WTC11 (cell line): ENCODE results near the gene TRAP1. TPM values are rescaled to one million over a fixed set of nuclear protein-coding genes. Genes with fewer than 3 reads are reported as not detected.

Experiments
- ATAC-seq: fragments of 200-7000 bp; cut with Tn5 transposase; 2 replicates; pipeline ENCODE4 v1.10.0; 2021; ENCODE audit warnings: mild to moderate bottlenecking, moderate library complexity
- CTCF ChIA-PET: fragments of 300-600 bp; sonication (Branson Sonifier 250); formaldehyde crosslinking; loops from one replicate; lab custom pipeline; 2021; ENCODE audit warnings: antibody characterized with exemption; lab: Charles Lee
- POLR2A ChIA-PET: fragments of 350-600 bp; sonication (Branson Sonifier 250); formaldehyde crosslinking; loops from one replicate; lab custom pipeline; 2021; ENCODE audit warnings: antibody characterized with exemption; lab: Charles Lee
- DNase-seq: peaks from one replicate; pipeline ENCODE4 v3.0.0; 2021; ENCODE audit warnings: low spot score
- H3K27ac Mint-ChIP-seq: 2 replicates; pipeline ENCODE4 v1.8.0; 2021; ENCODE audit warnings: mixed read lengths
- H3K27me3 Mint-ChIP-seq: 2 replicates; pipeline ENCODE4 v1.8.0; 2021; ENCODE audit warnings: low read depth, mild to moderate bottlenecking, moderate library complexity, mixed read lengths
- H3K36me3 Mint-ChIP-seq: 2 replicates; pipeline ENCODE4 v1.8.0; 2021; ENCODE audit warnings: mixed read lengths
- H3K4me1 Mint-ChIP-seq: 2 replicates; pipeline ENCODE4 v1.8.0; 2022; ENCODE audit warnings: mixed read lengths
- H3K4me3 Mint-ChIP-seq: 2 replicates; pipeline ENCODE4 v1.8.0; 2021; ENCODE audit warnings: mild to moderate bottlenecking, moderate library complexity, mixed read lengths
- H3K9me3 Mint-ChIP-seq: 2 replicates; pipeline ENCODE4 v1.8.0; 2021; ENCODE audit warnings: mixed read lengths
- CREB1 ChIP-seq: sonication (generic); formaldehyde crosslinking; IDR thresholded peaks from 2 replicates; pipeline ENCODE4 v1.8.0; 2023; ENCODE audit warnings: mild to moderate bottlenecking, missing genetic modification reagents
- ESRRA ChIP-seq: sonication (generic); formaldehyde crosslinking; IDR thresholded peaks from 2 replicates; pipeline ENCODE4 v1.8.1; 2022; ENCODE audit warnings: mild to moderate bottlenecking, missing genetic modification reagents, borderline replicate concordance
- ETV6 ChIP-seq: sonication (generic); formaldehyde crosslinking; IDR thresholded peaks from 2 replicates; pipeline ENCODE4 v1.8.1; 2022; ENCODE audit warnings: mild to moderate bottlenecking, missing genetic modification reagents
- FOXP1 ChIP-seq: sonication (generic); formaldehyde crosslinking; IDR thresholded peaks from 2 replicates; pipeline ENCODE4 v1.8.0; 2022; ENCODE audit warnings: missing genetic modification reagents, mild to moderate bottlenecking, moderate library complexity, borderline replicate concordance
- GABPB1 ChIP-seq: sonication (generic); formaldehyde crosslinking; IDR thresholded peaks from 2 replicates; pipeline ENCODE4 v1.8.1; 2023; ENCODE audit warnings: mild to moderate bottlenecking, missing genetic modification reagents
- JAZF1 ChIP-seq: fragments of 250-450 bp; sonication (Bioruptor Pico); IDR thresholded peaks from 2 replicates; pipeline ENCODE4 v1.9.0; 2021; ENCODE audit warnings: moderate library complexity, mild to moderate bottlenecking, inconsistent platforms
- MYBL2 ChIP-seq: sonication (generic); formaldehyde crosslinking; IDR thresholded peaks from 2 replicates; pipeline ENCODE4 v1.8.1; 2023; ENCODE audit warnings: mild to moderate bottlenecking, moderate library complexity, missing genetic modification reagents
- NR1H2 ChIP-seq: sonication (generic); formaldehyde crosslinking; IDR thresholded peaks from 2 replicates; pipeline ENCODE4 v1.9.0; 2021; ENCODE audit warnings: mild to moderate bottlenecking, moderate library complexity, missing genetic modification reagents
- PRRX2 ChIP-seq: fragments of 250-450 bp; sonication (Bioruptor Pico); IDR thresholded peaks from 2 replicates; pipeline ENCODE4 v1.8.0; 2021; ENCODE audit warnings: mild to moderate bottlenecking
- SMAD3 ChIP-seq: sonication (generic); formaldehyde crosslinking; IDR thresholded peaks from 2 replicates; pipeline ENCODE4 v1.8.0; 2022; ENCODE audit warnings: missing genetic modification reagents, mild to moderate bottlenecking, borderline replicate concordance
- SOX15 ChIP-seq: fragments of 250-450 bp; sonication (Bioruptor Pico); IDR thresholded peaks from 2 replicates; pipeline ENCODE4 v1.9.0; 2021; ENCODE audit warnings: mild to moderate bottlenecking
- TCF7 ChIP-seq: sonication (generic); formaldehyde crosslinking; IDR thresholded peaks from 2 replicates; pipeline ENCODE4 v1.8.0; 2022; ENCODE audit warnings: mild to moderate bottlenecking, low read depth, missing genetic modification reagents, moderate library complexity
- ZNF232 ChIP-seq: sonication (generic); formaldehyde crosslinking; IDR thresholded peaks from 2 replicates; pipeline ENCODE4 v1.8.0; 2022; ENCODE audit warnings: mild to moderate bottlenecking, missing genetic modification reagents
- total RNA-seq: library from RNA; stranded (reverse); gene quantifications from 3 replicates; pipeline ENCODE4 v1.2.3, GENCODE V29; 2021
- TF ChIP-seq, protein P1 (sequence below): sonication (generic); formaldehyde crosslinking; IDR thresholded peaks from 2 replicates; pipeline ENCODE4 v1.8.0; 2023; ENCODE audit warnings: missing genetic modification reagents, mild to moderate bottlenecking, borderline replicate concordance
- TF ChIP-seq, protein P2 (sequence below): fragments of 250-450 bp; sonication (Bioruptor Pico); IDR thresholded peaks from 2 replicates; pipeline ENCODE4 v1.9.0; 2021; ENCODE audit warnings: mild to moderate bottlenecking, borderline replicate concordance
- TF ChIP-seq, protein P3 (sequence below): sonication (generic); formaldehyde crosslinking; IDR thresholded peaks from 2 replicates; pipeline ENCODE4 v1.8.0; 2023; ENCODE audit warnings: mild to moderate bottlenecking, missing genetic modification reagents
- TF ChIP-seq, protein P4 (sequence below): fragments of 250-450 bp; sonication (Bioruptor Pico); IDR thresholded peaks from 2 replicates; pipeline ENCODE4 v2.1.2; 2022; ENCODE audit warnings: mild to moderate bottlenecking, moderate library complexity
- TF ChIP-seq, protein P5 (sequence below): sonication (generic); formaldehyde crosslinking; IDR thresholded peaks from 2 replicates; pipeline ENCODE4 v1.8.1; 2023; ENCODE audit warnings: mild to moderate bottlenecking, missing genetic modification reagents

The TRAP1 gene
- total RNA-seq, 1 experiment from 2014 or later = 285 TPM

DNA sequence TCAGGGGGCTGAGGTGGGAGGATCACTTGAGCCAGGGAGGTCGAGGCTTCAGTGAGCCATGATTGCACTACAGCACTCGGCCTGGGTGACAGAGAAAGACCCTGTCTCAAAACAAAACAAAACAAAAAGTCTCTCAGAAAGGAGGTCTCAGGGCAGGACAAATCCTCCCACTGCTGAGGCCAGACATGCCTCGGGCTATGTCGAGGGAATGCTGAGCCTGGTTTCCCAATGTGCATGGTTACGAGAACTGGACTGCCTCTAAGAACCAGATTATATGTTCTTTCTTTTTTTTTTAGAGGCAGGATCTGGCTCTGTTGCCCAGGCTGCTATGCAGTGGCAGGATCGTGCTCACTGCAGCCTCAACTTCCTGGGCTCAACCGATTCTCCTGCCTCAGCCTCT is 27.6 kb downstream of the TRAP1 start:
- no peak for ATAC-seq
- ChIA-PET CTCF (interaction anchor here (0.7 to 2.0 kb wide), 5 partner anchors 23 to 250 kb away, joined by 3 to 10 read pairs (median 4); no protein-coding TSS in a partner anchor), POLR2A (no interaction called here)
- Mint-ChIP-seq H3K4me3 (no peak overlapping the region), H3K9me3 (no peaks in the 10 kb centered on the region), H3K27ac (no peak overlapping the region), H3K27me3 (no peaks in the 10 kb centered on the region), H3K4me1 (peaks cover 4% of the 10 kb centered on the region), H3K36me3 (peaks cover 40% of the 10 kb centered on the region)
- no peak for DNase-seq
- TF ChIP-seq GABPB1 (CRISPR knock-in tag) (no peak), NR1H2 (CRISPR knock-in tag) (no peak), CREB1 (CRISPR knock-in tag) (no peak), SMAD3 (CRISPR knock-in tag) (no peak), ZNF232 (CRISPR knock-in tag) (no peak), ETV6 (CRISPR knock-in tag) (no peak), JAZF1 (CRISPR knock-in tag) (no peak), ESRRA (no peak), SOX15 (CRISPR knock-in tag) (no peak), MYBL2 (no peak), TCF7 (CRISPR knock-in tag) (no peak), PRRX2 (CRISPR knock-in tag) (no peak), FOXP1 (CRISPR knock-in tag) (no peak)
- TF ChIP-seq, protein P1, sequence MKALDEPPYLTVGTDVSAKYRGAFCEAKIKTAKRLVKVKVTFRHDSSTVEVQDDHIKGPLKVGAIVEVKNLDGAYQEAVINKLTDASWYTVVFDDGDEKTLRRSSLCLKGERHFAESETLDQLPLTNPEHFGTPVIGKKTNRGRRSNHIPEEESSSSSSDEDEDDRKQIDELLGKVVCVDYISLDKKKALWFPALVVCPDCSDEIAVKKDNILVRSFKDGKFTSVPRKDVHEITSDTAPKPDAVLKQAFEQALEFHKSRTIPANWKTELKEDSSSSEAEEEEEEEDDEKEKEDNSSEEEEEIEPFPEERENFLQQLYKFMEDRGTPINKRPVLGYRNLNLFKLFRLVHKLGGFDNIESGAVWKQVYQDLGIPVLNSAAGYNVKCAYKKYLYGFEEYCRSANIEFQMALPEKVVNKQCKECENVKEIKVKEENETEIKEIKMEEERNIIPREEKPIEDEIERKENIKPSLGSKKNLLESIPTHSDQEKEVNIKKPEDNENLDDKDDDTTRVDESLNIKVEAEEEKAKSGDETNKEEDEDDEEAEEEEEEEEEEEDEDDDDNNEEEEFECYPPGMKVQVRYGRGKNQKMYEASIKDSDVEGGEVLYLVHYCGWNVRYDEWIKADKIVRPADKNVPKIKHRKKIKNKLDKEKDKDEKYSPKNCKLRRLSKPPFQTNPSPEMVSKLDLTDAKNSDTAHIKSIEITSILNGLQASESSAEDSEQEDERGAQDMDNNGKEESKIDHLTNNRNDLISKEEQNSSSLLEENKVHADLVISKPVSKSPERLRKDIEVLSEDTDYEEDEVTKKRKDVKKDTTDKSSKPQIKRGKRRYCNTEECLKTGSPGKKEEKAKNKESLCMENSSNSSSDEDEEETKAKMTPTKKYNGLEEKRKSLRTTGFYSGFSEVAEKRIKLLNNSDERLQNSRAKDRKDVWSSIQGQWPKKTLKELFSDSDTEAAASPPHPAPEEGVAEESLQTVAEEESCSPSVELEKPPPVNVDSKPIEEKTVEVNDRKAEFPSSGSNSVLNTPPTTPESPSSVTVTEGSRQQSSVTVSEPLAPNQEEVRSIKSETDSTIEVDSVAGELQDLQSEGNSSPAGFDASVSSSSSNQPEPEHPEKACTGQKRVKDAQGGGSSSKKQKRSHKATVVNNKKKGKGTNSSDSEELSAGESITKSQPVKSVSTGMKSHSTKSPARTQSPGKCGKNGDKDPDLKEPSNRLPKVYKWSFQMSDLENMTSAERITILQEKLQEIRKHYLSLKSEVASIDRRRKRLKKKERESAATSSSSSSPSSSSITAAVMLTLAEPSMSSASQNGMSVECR (CRISPR knock-in tag) = no peak
- TF ChIP-seq, protein P2, sequence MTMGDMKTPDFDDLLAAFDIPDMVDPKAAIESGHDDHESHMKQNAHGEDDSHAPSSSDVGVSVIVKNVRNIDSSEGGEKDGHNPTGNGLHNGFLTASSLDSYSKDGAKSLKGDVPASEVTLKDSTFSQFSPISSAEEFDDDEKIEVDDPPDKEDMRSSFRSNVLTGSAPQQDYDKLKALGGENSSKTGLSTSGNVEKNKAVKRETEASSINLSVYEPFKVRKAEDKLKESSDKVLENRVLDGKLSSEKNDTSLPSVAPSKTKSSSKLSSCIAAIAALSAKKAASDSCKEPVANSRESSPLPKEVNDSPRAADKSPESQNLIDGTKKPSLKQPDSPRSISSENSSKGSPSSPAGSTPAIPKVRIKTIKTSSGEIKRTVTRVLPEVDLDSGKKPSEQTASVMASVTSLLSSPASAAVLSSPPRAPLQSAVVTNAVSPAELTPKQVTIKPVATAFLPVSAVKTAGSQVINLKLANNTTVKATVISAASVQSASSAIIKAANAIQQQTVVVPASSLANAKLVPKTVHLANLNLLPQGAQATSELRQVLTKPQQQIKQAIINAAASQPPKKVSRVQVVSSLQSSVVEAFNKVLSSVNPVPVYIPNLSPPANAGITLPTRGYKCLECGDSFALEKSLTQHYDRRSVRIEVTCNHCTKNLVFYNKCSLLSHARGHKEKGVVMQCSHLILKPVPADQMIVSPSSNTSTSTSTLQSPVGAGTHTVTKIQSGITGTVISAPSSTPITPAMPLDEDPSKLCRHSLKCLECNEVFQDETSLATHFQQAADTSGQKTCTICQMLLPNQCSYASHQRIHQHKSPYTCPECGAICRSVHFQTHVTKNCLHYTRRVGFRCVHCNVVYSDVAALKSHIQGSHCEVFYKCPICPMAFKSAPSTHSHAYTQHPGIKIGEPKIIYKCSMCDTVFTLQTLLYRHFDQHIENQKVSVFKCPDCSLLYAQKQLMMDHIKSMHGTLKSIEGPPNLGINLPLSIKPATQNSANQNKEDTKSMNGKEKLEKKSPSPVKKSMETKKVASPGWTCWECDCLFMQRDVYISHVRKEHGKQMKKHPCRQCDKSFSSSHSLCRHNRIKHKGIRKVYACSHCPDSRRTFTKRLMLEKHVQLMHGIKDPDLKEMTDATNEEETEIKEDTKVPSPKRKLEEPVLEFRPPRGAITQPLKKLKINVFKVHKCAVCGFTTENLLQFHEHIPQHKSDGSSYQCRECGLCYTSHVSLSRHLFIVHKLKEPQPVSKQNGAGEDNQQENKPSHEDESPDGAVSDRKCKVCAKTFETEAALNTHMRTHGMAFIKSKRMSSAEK = no peak
- TF ChIP-seq, protein P3, sequence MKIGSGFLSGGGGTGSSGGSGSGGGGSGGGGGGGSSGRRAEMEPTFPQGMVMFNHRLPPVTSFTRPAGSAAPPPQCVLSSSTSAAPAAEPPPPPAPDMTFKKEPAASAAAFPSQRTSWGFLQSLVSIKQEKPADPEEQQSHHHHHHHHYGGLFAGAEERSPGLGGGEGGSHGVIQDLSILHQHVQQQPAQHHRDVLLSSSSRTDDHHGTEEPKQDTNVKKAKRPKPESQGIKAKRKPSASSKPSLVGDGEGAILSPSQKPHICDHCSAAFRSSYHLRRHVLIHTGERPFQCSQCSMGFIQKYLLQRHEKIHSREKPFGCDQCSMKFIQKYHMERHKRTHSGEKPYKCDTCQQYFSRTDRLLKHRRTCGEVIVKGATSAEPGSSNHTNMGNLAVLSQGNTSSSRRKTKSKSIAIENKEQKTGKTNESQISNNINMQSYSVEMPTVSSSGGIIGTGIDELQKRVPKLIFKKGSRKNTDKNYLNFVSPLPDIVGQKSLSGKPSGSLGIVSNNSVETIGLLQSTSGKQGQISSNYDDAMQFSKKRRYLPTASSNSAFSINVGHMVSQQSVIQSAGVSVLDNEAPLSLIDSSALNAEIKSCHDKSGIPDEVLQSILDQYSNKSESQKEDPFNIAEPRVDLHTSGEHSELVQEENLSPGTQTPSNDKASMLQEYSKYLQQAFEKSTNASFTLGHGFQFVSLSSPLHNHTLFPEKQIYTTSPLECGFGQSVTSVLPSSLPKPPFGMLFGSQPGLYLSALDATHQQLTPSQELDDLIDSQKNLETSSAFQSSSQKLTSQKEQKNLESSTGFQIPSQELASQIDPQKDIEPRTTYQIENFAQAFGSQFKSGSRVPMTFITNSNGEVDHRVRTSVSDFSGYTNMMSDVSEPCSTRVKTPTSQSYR = no peak
- TF ChIP-seq, protein P4, sequence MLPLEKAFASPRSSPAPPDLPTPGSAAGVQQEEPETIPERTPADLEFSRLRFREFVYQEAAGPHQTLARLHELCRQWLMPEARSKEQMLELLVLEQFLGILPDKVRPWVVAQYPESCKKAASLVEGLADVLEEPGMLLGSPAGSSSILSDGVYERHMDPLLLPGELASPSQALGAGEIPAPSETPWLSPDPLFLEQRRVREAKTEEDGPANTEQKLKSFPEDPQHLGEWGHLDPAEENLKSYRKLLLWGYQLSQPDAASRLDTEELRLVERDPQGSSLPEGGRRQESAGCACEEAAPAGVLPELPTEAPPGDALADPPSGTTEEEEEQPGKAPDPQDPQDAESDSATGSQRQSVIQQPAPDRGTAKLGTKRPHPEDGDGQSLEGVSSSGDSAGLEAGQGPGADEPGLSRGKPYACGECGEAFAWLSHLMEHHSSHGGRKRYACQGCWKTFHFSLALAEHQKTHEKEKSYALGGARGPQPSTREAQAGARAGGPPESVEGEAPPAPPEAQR (CRISPR knock-in tag) = no peak
- TF ChIP-seq, protein P5, sequence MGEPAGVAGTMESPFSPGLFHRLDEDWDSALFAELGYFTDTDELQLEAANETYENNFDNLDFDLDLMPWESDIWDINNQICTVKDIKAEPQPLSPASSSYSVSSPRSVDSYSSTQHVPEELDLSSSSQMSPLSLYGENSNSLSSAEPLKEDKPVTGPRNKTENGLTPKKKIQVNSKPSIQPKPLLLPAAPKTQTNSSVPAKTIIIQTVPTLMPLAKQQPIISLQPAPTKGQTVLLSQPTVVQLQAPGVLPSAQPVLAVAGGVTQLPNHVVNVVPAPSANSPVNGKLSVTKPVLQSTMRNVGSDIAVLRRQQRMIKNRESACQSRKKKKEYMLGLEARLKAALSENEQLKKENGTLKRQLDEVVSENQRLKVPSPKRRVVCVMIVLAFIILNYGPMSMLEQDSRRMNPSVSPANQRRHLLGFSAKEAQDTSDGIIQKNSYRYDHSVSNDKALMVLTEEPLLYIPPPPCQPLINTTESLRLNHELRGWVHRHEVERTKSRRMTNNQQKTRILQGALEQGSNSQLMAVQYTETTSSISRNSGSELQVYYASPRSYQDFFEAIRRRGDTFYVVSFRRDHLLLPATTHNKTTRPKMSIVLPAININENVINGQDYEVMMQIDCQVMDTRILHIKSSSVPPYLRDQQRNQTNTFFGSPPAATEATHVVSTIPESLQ (CRISPR knock-in tag) = no peak
